Muscle layer of duodenum (tissue), 2 donors: Measurements from ENCODE around the gene SGIP1.

Experiments
- H3K27ac ChIP-seq: one replicate; pipeline ENCODE4 v1.7.0; 2013; ENCODE audit warnings: mild to moderate bottlenecking, low read length
- H3K27me3 ChIP-seq: one replicate; pipeline ENCODE4 v1.7.0; 2013; ENCODE audit warnings: low read depth, mild to moderate bottlenecking, control low read depth, low read length
- H3K36me3 ChIP-seq, 2 donors: one replicate each; pipeline ENCODE4 v1.7.0; 2013; ENCODE audit warnings: low read length in 2 of 2, control low read depth in 1 of 2, mild to moderate bottlenecking in 1 of 2; ENCODE audit not compliant: insufficient read depth in 2 of 2, control insufficient read depth in 1 of 2
- H3K4me1 ChIP-seq, 2 donors: one replicate each; pipeline ENCODE4 v1.7.0; 2013; ENCODE audit warnings: low read length in 2 of 2, mild to moderate bottlenecking in 2 of 2, control low read depth in 1 of 2, moderate library complexity in 1 of 2; ENCODE audit not compliant: insufficient read depth in 2 of 2, control insufficient read depth in 1 of 2
- H3K4me3 ChIP-seq, 2 donors: one replicate each; pipeline ENCODE4 v1.7.0; 2013; ENCODE audit warnings: low read length in 2 of 2, low read depth in 1 of 2, mild to moderate bottlenecking in 1 of 2
- H3K9me3 ChIP-seq, 2 donors: one replicate each; pipeline ENCODE4 v1.7.0; 2013; ENCODE audit warnings: low read length in 2 of 2, control low read depth in 1 of 2, mild to moderate bottlenecking in 1 of 2; ENCODE audit not compliant: control insufficient read depth in 1 of 2
- donor health status: healthy.

Gene SGIP1

GRCh38 chr1:66559517-66559916, 25.6 kb downstream of the SGIP1 start:
- H3K4me1 ChIP-seq, result peaks cover 0 to 12% of the 10 kb centered on the region in 2 donors
- no peaks in the 10 kb centered on the region for H3K36me3 ChIP-seq
- no peak overlapping the region for H3K4me3 ChIP-seq
- no peaks in the 10 kb centered on the region for H3K27me3 ChIP-seq
- H3K9me3 ChIP-seq, result no peaks in the 10 kb centered on the region
- no peak overlapping the region for H3K27ac ChIP-seq

- Histone ChIP-seq H3K27me3 (no peaks in the 10 kb centered on the region), H3K9me3 (no peaks in the 10 kb centered on the region), H3K36me3 (no peaks in the 10 kb centered on the region), H3K4me3 (no peak overlapping the region), H3K4me1 (peaks cover 0 to 12% of the 10 kb centered on the region in 2 donors), H3K27ac (peak overlapping the region; percentile 47)
Measured at GRCh38 chr1:66562561-66562960, 28.6 kb downstream of the SGIP1 start.

- peaks cover 0 to 12% of the 10 kb centered on the region in 2 donors for H3K4me1 ChIP-seq
- no peak overlapping the region for H3K4me3 ChIP-seq
- H3K27ac ChIP-seq, result peak overlapping the region; percentile 47
- H3K9me3 ChIP-seq, result no peaks in the 10 kb centered on the region
- H3K27me3 ChIP-seq, result no peaks in the 10 kb centered on the region
- H3K36me3 ChIP-seq, result no peaks in the 10 kb centered on the region
Measured at GRCh38 chr1:66563094-66563800, 29.3 kb downstream of the SGIP1 start.

GRCh38 chr1:66563941-66564630, 30.1 kb downstream of the SGIP1 start:
- no peak overlapping the region for H3K4me3 ChIP-seq
- no peaks in the 10 kb centered on the region for H3K9me3 ChIP-seq
- H3K36me3 ChIP-seq, result no peaks in the 10 kb centered on the region
- H3K27ac ChIP-seq, result peak overlapping the region; percentile 47
- no peaks in the 10 kb centered on the region for H3K27me3 ChIP-seq
- H3K4me1 ChIP-seq, result peaks cover 0 to 12% of the 10 kb centered on the region in 2 donors

GRCh38 chr1:66570196-66570595, 36.2 kb downstream of the SGIP1 start:
- Histone ChIP-seq H3K9me3 (no peaks in the 10 kb centered on the region), H3K27ac (no peak overlapping the region), H3K4me3 (no peak overlapping the region), H3K27me3 (no peaks in the 10 kb centered on the region), H3K4me1 (no peaks in the 10 kb centered on the region), H3K36me3 (no peaks in the 10 kb centered on the region)

GRCh38 chr1:66571789-66572188, 37.8 kb downstream of the SGIP1 start:
- Histone ChIP-seq H3K36me3 (no peaks in the 10 kb centered on the region), H3K4me1 (no peaks in the 10 kb centered on the region), H3K4me3 (no peak overlapping the region)

DNA sequence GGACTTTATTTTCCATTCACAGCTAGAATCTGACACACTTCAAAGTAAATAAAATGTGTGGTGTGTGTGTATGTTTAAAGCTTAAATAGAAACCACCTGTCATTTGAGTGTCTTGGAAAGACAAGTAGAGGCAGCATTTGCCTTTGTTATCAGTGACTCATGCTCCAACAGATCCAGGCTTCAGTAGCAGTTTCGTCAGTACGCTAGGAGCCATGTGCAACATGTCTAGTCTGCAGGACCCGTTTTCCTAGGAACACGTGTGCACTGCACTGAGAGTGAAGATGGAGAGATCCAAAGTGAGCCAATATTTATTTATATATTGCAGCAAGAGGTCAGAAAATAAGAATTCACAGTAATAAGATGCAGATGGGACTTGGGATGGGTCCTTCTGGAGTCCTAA, 41.8 kb downstream of the SGIP1 start:
- no peak overlapping the region for H3K27ac ChIP-seq
- no peaks in the 10 kb centered on the region for H3K4me1 ChIP-seq
- H3K27me3 ChIP-seq, result no peaks in the 10 kb centered on the region
- H3K9me3 ChIP-seq, result no peaks in the 10 kb centered on the region
- H3K36me3 ChIP-seq, result no peaks in the 10 kb centered on the region
- no peak overlapping the region for H3K4me3 ChIP-seq

More at GRCh38 chr1:66571789-66572188, 37.8 kb downstream of the SGIP1 start:
- Histone ChIP-seq H3K9me3 (no peaks in the 10 kb centered on the region), H3K27ac (no peak overlapping the region), H3K27me3 (no peaks in the 10 kb centered on the region)

DNA sequence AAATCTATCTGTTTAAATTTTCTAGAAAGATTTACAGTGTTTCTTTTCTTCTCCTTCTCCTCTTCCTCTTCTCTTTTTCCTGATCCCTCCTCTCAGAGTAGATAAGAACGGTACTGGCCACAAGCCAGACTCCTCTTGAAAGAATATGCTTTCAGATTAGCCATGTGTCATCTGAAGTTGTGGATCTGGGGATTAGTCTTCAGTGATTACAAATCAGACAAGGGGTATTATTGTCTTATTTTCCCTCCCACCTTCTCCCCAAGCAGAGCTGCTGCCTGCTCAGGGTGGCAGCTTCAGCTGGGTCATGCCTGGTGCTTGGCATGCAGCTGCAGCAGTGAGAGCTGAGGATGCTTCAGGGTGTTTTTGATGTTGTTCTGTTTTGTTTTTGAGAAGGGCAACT, 42.7 kb downstream of the SGIP1 start:
- no peaks in the 10 kb centered on the region for H3K4me1 ChIP-seq
- no peak overlapping the region for H3K4me3 ChIP-seq
- H3K27me3 ChIP-seq, result no peaks in the 10 kb centered on the region
- H3K9me3 ChIP-seq, result no peaks in the 10 kb centered on the region
- no peak overlapping the region for H3K27ac ChIP-seq
- no peaks in the 10 kb centered on the region for H3K36me3 ChIP-seq

DNA sequence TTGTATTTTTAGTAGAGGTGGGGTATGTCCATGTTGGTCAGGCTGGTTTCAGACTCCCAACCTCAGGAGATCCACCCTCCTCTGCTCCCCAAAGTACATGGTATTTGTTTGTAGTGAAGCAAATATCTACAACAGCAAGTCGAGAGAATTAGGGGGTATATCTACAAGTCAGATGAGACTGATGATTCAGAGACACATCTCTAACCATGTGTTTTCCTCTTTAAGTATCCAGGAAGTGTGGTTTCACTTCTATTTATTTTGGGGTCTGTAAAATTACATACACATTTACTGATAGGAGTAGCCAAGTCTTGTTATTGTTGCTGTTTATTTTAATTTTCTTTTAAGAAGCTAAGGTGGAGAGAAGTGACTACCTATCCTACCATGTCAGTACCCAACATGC, 44.9 kb downstream of the SGIP1 start:
- Histone ChIP-seq H3K36me3 (no peaks in the 10 kb centered on the region), H3K27me3 (no peaks in the 10 kb centered on the region), H3K27ac (no peak overlapping the region), H3K4me1 (no peaks in the 10 kb centered on the region), H3K9me3 (no peaks in the 10 kb centered on the region), H3K4me3 (no peak overlapping the region)

- Histone ChIP-seq H3K27ac (no peak overlapping the region), H3K36me3 (no peaks in the 10 kb centered on the region), H3K4me3 (no peak overlapping the region), H3K27me3 (no peaks in the 10 kb centered on the region), H3K4me1 (no peaks in the 10 kb centered on the region), H3K9me3 (no peaks in the 10 kb centered on the region)
Measured at GRCh38 chr1:66580081-66580480, 46.1 kb downstream of the SGIP1 start.

GRCh38 chr1:66583021-66583420, 49.1 kb downstream of the SGIP1 start:
- Histone ChIP-seq H3K27ac (no peak overlapping the region), H3K36me3 (no peaks in the 10 kb centered on the region), H3K9me3 (no peaks in the 10 kb centered on the region), H3K4me1 (no peaks in the 10 kb centered on the region), H3K27me3 (no peaks in the 10 kb centered on the region), H3K4me3 (no peak overlapping the region)
